A673 (cell line): ENCODE measurements around the gene WWC1. TPM values are rescaled to one million over a fixed set of nuclear protein-coding genes. Genes with fewer than 3 reads are reported as not detected.

ENCODE experiments used
- BruUV-seq: library from RNA; stranded (reverse); fragments of 400-500 nt; replicated peaks from 2 replicates; lab custom pipeline; 2021; lab: Mats Ljungman, UMichigan
- CTCF ChIA-PET: fragments of 300-600 bp; sonication (Branson Sonifier 250); formaldehyde crosslinking; loops from one replicate; lab custom pipeline; 2022; ENCODE audit warnings: antibody characterized with exemption; lab: Charles Lee
- POLR2A ChIA-PET: fragments of 300-600 bp; sonication (Branson Sonifier 250); formaldehyde crosslinking; loops from one replicate; lab custom pipeline; 2022; ENCODE audit warnings: antibody characterized with exemption; ENCODE audit not compliant: low non-redundant PET; lab: Charles Lee
- DNase-seq: peaks from one replicate; pipeline ENCODE4 v3.0.0-alpha.2; 2015; ENCODE audit warnings: low spot score
- H3K27ac ChIP-seq: fragments of 200-600 bp; sonication (generic); 2 replicates; pipeline ENCODE4 v1.5.1; 2016; ENCODE audit warnings: mixed run types, low read depth, mild to moderate bottlenecking, mixed read lengths, antibody characterized with exemption, low read length; ENCODE audit not compliant: poor library complexity, severe bottlenecking
- H3K27me3 ChIP-seq: fragments of 200-600 bp; sonication (generic); replicated peaks from 2 replicates; pipeline ENCODE4 v1.6.1; 2017; ENCODE audit warnings: mixed run types, low read depth, mild to moderate bottlenecking, mixed read lengths, antibody characterized with exemption, low read length; ENCODE audit not compliant: insufficient read depth, poor library complexity
- H3K36me3 ChIP-seq: fragments of 200-600 bp; sonication (generic); 2 replicates; pipeline ENCODE4 v1.6.1; 2016; ENCODE audit warnings: mixed run types, mild to moderate bottlenecking, mixed read lengths, antibody characterized with exemption, low read length; ENCODE audit not compliant: insufficient read depth, poor library complexity, severe bottlenecking
- H3K4me1 ChIP-seq: fragments of 200-600 bp; sonication (generic); 2 replicates; pipeline ENCODE4 v1.6.1; 2017; ENCODE audit warnings: mixed run types, mild to moderate bottlenecking, mixed read lengths, antibody characterized with exemption, low read length; ENCODE audit not compliant: insufficient read depth, poor library complexity, severe bottlenecking
- H3K4me3 ChIP-seq: fragments of 200-600 bp; sonication (generic); 2 replicates; pipeline ENCODE4 v1.5.1; 2016; ENCODE audit warnings: low read depth, mixed run types, mild to moderate bottlenecking, mixed read lengths, low read length; ENCODE audit not compliant: poor library complexity, severe bottlenecking
- H3K9me3 ChIP-seq: fragments of 200-600 bp; sonication (generic); 2 replicates; pipeline ENCODE4 v1.6.1; 2016; ENCODE audit warnings: mixed run types, low read depth, mild to moderate bottlenecking, mixed read lengths, antibody characterized with exemption, low read length; ENCODE audit not compliant: poor library complexity, severe bottlenecking
- CTCF ChIP-seq: fragments of 300-800, 200-600 bp; sonication (generic); conservative IDR thresholded peaks from 2 replicates; pipeline ENCODE4 v1.5.1; 2017; ENCODE audit warnings: low read depth, mild to moderate bottlenecking, antibody characterized with exemption, low read length, moderate library complexity, mixed read lengths
- EZH2 ChIP-seq: fragments of 200-600 bp; sonication (generic); IDR thresholded peaks from 2 replicates; pipeline ENCODE4 v1.6.1; 2017; ENCODE audit warnings: borderline replicate concordance, low read depth, mild to moderate bottlenecking, mixed read lengths, antibody characterized with exemption, low read length; ENCODE audit not compliant: poor library complexity, severe bottlenecking
- intact Hi-C: fragments of 100-400 bp; cut with micrococcal nuclease; formaldehyde crosslinking; loops from one replicate; pipeline ENCODE4 v1.10.0; 2022; ENCODE audit not compliant: unreplicated experiment
- total RNA-seq: library from RNA; stranded (reverse); gene quantifications from 2 replicates; pipeline ENCODE4 v1.2.3, GENCODE V29; 2021

Gene WWC1
- total RNA-seq, 1 experiment from 2014 or later = 8.8 TPM

GRCh38 chr5:168364750-168365550, 73.5 kb downstream of the WWC1 start:
- Histone ChIP-seq H3K4me1 (no peaks in the 10 kb centered on the region), H3K27me3 (no peaks in the 10 kb centered on the region), H3K4me3 (no peak overlapping the region), H3K36me3 (no peaks in the 10 kb centered on the region), H3K27ac (no peak overlapping the region), H3K9me3 (no peaks in the 10 kb centered on the region)
- POLR2A ChIA-PET = no interaction called here
- CTCF ChIA-PET = no interaction called here
- intact Hi-C loops = no loop called here
- no peak for DNase-seq
- BruUV-seq = no TSS peak
- TF ChIP-seq EZH2 = no peak
- no peak for TF ChIP-seq CTCF

GRCh38 chr5:168365581-168366081, 74.2 kb downstream of the WWC1 start:
- no peak overlapping the region for H3K27ac ChIP-seq
- ChIA-PET CTCF (no interaction called here), POLR2A (no interaction called here)

GRCh38 chr5:168366116-168366515, 74.7 kb downstream of the WWC1 start:
- no peak overlapping the region for H3K4me3 ChIP-seq
- peak; percentile 7 for DNase-seq
- H3K27ac ChIP-seq = no peak overlapping the region
- no peaks in the 10 kb centered on the region for H3K4me1 ChIP-seq
- H3K27me3 ChIP-seq = no peaks in the 10 kb centered on the region
- H3K9me3 ChIP-seq = no peaks in the 10 kb centered on the region
- CTCF ChIA-PET = interaction anchor here (0.6 kb wide), 1 partner anchor 1881 kb away, joined by 4 read pairs; no protein-coding TSS in a partner anchor
- BruUV-seq = no TSS peak
- intact Hi-C loops = no loop called here
- TF ChIP-seq EZH2 (no peak), CTCF (no peak)
- H3K36me3 ChIP-seq = no peaks in the 10 kb centered on the region
- POLR2A ChIA-PET = no interaction called here

More at GRCh38 chr5:168365581-168366081, 74.2 kb downstream of the WWC1 start:
- intact Hi-C loops = no loop called here
- no TSS peak for BruUV-seq
- no peak for DNase-seq
- H3K4me3 ChIP-seq = no peak overlapping the region
- no peak for TF ChIP-seq CTCF
- no peaks in the 10 kb centered on the region for H3K36me3 ChIP-seq
- no peaks in the 10 kb centered on the region for H3K27me3 ChIP-seq
- no peaks in the 10 kb centered on the region for H3K4me1 ChIP-seq
- H3K9me3 ChIP-seq = no peaks in the 10 kb centered on the region
